Psoas muscle (tissue), 8 donors: ENCODE results near the gene AGPAT4. TPM values are rescaled to one million over a fixed set of nuclear protein-coding genes. Genes with fewer than 3 reads are reported as not detected.

Source experiments
- ATAC-seq, 4 donors: fragments of 200-7000 bp; cut with Tn5 transposase; one replicate each; pipeline ENCODE4 v1.9.1; 2020; ENCODE audit warnings: moderate library complexity in 3 of 4, mild to moderate bottlenecking in 2 of 4
- DNase-seq, 2 donors: peaks; one replicate each; pipeline ENCODE4 v3.0.0-alpha.2; 2020
- H3K27ac ChIP-seq: fragments of 200-600 bp; one replicate; pipeline ENCODE4 v1.8.0; 2022
- H3K27me3 ChIP-seq, 3 donors: fragments of 200-600 bp in 1 of 3; one replicate each; pipeline versions ENCODE4 v1.6.1 to v1.8.0; 2013 to 2022; ENCODE audit warnings: low read length in 2 of 3, mild to moderate bottlenecking in 2 of 3, moderate library complexity in 1 of 3; ENCODE audit not compliant: insufficient read depth in 3 of 3
- H3K36me3 ChIP-seq, 2 donors: fragments of 200-600 bp in 1 of 2; one replicate each; pipeline versions ENCODE4 v1.6.1 to v1.8.0; 2013 to 2022; ENCODE audit warnings: low read depth in 1 of 2, mild to moderate bottlenecking in 1 of 2, moderate library complexity in 1 of 2; ENCODE audit not compliant: insufficient read depth in 1 of 2
- H3K4me1 ChIP-seq: fragments of 200-600 bp; one replicate; pipeline ENCODE4 v1.8.0; 2022
- H3K4me3 ChIP-seq: fragments of 200-600 bp; one replicate; pipeline ENCODE4 v1.8.0; 2022; ENCODE audit warnings: mild to moderate bottlenecking
- H3K9me3 ChIP-seq: fragments of 200-600 bp; one replicate; pipeline ENCODE4 v1.8.0; 2022
- WGBS, 3 donors: extraction: QIAGEN DNeasy Blood & Tissue Kit; methylation state at CpG; one replicate each; pipeline versions ENCODE4 v1.1.6 to v1.1.7; 2013; 5-methylcytosine and 5-hydroxymethylcytosine counted together
- intact Hi-C, 2 donors: fragments of 100-400 bp; cut with DNase I; formaldehyde crosslinking; loops; one replicate each; pipeline versions ENCODE4 v1.11.0 to v1.14.2; 2022
- polyA plus RNA-seq, 3 donors: library from polyadenylated mRNA; stranded (reverse); fragments of 200-250 nt; gene quantifications; one replicate each; pipeline ENCODE4 v1.2.3, GENCODE V29; 2013
- total RNA-seq, 4 donors: library from RNA; stranded (reverse); fragmentation: NEBNext Ultra II Directional in 2 of 4; extraction: Animal tissue kit (Norgen Biotek cat#: 25700) in 2 of 4; gene quantifications; one replicate each; pipeline versions ENCODE4 v1.2.1 to v1.2.4, GENCODE V29; 2021 to 2023
- TF ChIP-seq, protein P1 (sequence below): fragments of 200-600 bp; IDR thresholded peaks from one replicate; pipeline ENCODE4 v1.8.0; 2022; ENCODE audit warnings: antibody characterized with exemption
- donor health status: healthy with polysubstance abuse.
- donor health status: DM: no; HTN: no; CAD: no; lungs with moderate emphysema.
- donor health status: Bipolar disorder and iron deficiency.
- donor health status: healthy.
- donor health status: DM: yes; HTN: yes; CAD: no.
- donor health status: DM: no; HTN: no; CAD: no.
- donor health status: DM: no; HTN: no; CAD: no.
- donor health status: DM: yes; HTN: yes; CAD: no.

Gene AGPAT4
- total and polyA plus RNA-seq, 7 donors: 0.18 to 1.7 (median 0.59) TPM

DNA sequence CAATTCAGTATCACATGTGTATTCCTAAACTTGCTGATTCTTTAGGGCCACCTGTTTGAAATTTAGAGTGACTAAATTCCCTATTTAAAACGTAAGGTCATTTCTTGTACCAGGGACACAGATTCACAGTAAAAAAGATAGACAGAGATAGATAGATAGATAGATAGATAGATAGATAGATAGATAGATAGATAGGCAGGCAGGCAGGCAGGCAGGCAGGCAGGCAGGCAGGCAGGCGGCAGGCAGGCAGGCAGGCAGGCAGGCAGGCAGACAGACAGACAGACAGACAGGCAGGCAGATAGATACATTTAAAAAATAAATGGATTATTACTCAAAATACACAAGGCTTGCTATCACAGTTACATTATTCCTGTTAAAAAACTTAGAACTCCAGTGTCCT, 54.2 kb downstream of the AGPAT4 start:
- Histone ChIP-seq H3K27ac (no peak overlapping the region), H3K4me3 (no peak overlapping the region), H3K27me3 (no peaks in the 10 kb centered on the region), H3K36me3 (no peaks in the 10 kb centered on the region), H3K4me1 (no peaks in the 10 kb centered on the region), H3K9me3 (no peaks in the 10 kb centered on the region)
- intact Hi-C loops: no loop called here
- ATAC-seq: no peak
- WGBS, 3 donors: 70 to 90% (median 85%) methylated on average over 2 of the region's 2 CpGs
- TF ChIP-seq, protein P1, sequence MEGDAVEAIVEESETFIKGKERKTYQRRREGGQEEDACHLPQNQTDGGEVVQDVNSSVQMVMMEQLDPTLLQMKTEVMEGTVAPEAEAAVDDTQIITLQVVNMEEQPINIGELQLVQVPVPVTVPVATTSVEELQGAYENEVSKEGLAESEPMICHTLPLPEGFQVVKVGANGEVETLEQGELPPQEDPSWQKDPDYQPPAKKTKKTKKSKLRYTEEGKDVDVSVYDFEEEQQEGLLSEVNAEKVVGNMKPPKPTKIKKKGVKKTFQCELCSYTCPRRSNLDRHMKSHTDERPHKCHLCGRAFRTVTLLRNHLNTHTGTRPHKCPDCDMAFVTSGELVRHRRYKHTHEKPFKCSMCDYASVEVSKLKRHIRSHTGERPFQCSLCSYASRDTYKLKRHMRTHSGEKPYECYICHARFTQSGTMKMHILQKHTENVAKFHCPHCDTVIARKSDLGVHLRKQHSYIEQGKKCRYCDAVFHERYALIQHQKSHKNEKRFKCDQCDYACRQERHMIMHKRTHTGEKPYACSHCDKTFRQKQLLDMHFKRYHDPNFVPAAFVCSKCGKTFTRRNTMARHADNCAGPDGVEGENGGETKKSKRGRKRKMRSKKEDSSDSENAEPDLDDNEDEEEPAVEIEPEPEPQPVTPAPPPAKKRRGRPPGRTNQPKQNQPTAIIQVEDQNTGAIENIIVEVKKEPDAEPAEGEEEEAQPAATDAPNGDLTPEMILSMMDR: no peak
- no peak for DNase-seq

DNA sequence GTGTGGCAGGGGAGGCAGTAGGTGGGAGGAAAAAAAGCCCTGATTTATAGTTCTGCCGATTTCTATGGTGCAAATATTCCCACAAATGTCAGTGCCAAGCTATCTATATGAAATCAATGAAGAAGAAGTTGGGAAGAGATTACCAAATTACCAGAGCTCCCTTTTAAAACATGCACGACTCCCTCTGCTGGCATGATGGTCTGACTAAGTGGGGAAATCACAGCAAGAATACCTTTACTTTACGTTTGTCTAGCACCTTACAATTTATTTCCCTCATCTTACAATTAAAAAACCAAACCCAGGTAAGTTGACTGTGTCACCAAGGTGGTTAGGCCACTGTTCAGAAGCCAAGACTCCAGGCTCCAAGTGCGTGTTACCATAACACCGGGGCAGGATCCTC, 55.6 kb downstream of the AGPAT4 start:
- TF ChIP-seq, protein P1: no peak
- DNase-seq (no peak), ATAC-seq (no peak)
- Histone ChIP-seq H3K4me3 (no peak overlapping the region), H3K27ac (no peak overlapping the region), H3K9me3 (no peaks in the 10 kb centered on the region), H3K4me1 (no peaks in the 10 kb centered on the region), H3K36me3 (no peaks in the 10 kb centered on the region), H3K27me3 (no peaks in the 10 kb centered on the region)
- intact Hi-C loops: no loop called here
- 86 to 88% (median 87%) methylated on average over 5 of the region's 5 CpGs for WGBS, 3 donors

DNA sequence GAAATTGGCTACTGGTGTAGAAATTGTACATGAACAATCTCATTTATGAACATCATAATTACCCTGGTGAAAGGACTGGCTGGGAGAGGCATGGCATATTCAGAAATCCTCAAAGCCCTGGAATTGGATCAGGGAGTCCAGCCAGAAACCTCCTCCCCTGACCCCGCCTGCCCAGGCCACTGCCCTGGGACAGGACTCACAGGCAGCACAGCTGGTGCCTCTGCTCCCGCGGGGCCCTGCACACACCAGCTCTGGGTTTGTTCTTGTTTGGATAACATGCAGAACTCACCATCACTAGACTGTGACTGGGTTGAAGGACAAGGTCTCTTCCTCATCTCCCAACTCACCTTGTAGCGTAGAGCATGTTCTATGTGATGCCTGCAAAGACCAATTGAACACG, 56.2 kb downstream of the AGPAT4 start:
- no peaks in the 10 kb centered on the region for H3K9me3 ChIP-seq
- ATAC-seq (no peak), DNase-seq (no peak)
- H3K4me3 ChIP-seq: no peak overlapping the region
- H3K27me3 ChIP-seq: no peaks in the 10 kb centered on the region
- H3K27ac ChIP-seq: no peak overlapping the region
- TF ChIP-seq, protein P1: no peak
- WGBS, 3 donors: 48 to 67% (median 51%) methylated on average over 5 of the region's 5 CpGs
- intact Hi-C loops: no loop called here
- H3K36me3 ChIP-seq: no peaks in the 10 kb centered on the region
- H3K4me1 ChIP-seq: no peaks in the 10 kb centered on the region

DNA sequence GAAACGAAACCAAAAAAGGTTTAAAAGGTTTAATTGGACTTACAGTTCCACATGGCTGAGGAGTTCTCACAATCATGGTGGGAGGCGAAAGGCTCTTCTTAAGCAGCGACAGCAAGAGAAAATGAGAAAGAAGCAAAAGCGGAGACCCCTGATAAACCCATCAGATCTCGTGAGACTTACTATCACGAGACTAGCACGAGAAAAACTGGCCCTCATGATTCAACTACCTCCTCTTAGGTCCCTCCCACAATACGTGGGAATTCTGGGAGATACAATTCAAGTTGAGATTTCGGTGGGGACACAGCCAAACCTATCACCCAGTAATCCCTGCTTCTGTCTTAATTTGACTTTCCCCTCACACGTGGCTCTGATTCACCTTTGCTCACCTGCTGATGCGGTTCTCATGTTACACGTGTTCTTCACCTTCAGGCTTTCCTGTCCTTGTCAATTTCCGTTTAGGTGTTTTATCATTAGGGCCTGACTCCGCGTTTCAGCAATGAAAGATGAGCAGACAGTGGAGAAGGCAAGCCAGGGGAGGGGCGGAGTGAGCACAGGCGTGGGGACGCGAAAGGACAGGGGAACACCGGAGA, 57.1 kb downstream of the AGPAT4 start:
- ATAC-seq: no peak
- intact Hi-C loops: no loop called here
- 95 to 97% (median 96%) methylated on average over 20 of the region's 20 CpGs for WGBS, 3 donors
- Histone ChIP-seq H3K9me3 (no peaks in the 10 kb centered on the region), H3K36me3 (no peaks in the 10 kb centered on the region), H3K27ac (no peak overlapping the region), H3K4me1 (no peaks in the 10 kb centered on the region), H3K27me3 (no peaks in the 10 kb centered on the region), H3K4me3 (no peak overlapping the region)
- TF ChIP-seq, protein P1: no peak
- DNase-seq: no peak
